HG03025 (cell line): Measurements from ENCODE around the gene ZNF184.

Experiments
- ATAC-seq: cut with Tn5 transposase; IDR thresholded peaks from one replicate; pipeline ENCODE4 v1.9.1; 2021; ENCODE audit warnings: mild to moderate bottlenecking, moderate library complexity; ENCODE audit not compliant: unreplicated experiment, low FRiP score

The ZNF184 gene

DNA sequence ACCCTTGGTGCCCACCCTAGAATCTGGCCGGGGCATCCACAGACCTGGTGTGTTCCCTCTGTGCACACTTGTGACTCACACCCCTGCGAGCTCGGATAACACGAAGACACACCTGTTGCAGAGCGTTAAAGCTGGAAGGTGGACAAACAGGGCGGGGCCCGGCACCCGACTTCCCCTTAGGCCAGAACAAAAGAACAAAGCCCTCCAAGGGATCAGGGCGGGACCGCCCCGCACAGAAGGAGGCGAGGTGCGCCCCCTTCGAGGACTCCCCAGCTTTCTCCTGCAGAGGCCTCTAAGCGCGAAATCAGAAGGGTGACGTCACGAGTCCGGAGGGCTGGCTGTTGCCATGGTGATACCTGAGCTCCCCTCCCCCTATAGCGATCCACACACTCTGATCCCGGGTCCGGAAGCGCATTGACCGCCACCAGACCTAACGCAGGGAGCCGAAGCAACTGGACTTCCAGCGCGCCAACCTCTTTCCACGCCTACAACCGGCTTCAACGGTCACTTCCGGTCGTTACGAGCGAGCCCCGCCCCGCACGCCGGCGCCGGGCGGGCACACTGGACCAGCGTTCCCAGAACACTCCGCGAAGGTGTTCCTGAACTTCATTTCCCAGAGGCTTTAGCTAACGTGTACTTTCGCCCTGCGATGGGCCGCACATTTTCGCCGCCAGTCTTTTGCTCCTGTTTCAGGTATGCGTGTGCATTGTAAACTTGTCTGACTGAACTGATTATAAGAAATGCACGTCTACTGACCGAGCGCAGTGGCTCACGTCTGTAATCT, at the start of gene ZNF184:
Gene ZNF184, minus strand, starts transcription at position 489 of the 784 bp plus-strand sequence. CDS start 811 bp downstream, outside the sequence.
- ATAC-seq: peak; percentile 82

DNA sequence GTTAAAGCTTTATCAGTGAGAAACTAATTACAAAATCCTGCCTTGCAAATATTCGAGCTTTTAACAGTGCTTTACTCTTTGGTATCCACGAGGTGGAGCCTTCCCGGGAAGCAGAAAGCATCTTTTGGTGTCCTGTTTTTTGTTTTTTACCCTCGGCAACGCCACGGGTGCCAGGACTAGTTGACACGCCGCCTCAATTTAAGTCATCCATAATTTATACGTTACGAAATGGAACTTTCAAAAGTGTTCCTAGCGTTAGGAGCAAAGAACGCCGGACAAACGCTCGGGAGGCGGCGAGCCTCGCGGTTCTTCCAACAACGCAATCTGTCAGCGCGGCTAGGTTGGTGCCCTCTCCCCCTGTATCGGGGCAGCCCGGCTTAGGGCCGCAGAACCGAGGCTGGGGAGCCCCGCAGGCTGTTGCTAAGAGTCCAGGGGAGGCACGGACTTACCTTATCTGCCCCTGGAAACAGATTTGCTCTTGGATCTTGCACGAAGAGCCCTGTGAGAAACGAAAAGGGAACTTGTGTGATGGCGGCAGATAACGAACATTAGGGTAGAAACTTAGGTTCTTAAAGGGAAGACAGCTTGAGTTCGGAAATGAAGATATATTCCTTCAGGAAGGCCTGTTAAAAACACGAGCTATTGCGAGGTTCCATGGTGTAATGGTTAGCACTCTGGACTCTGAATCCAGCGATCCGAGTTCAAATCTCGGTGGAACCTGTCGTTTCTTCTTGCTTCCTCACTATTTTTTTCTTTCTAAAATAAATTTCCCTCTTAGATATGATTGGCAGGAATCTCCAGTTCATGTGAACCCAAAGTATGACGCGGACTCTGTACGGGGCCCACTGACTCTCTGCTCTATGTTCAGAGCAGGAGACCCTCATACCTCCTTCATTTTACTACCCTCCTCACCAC, 46.2 kb upstream of the ZNF184 start:
- peak; percentile 65 for ATAC-seq

DNA sequence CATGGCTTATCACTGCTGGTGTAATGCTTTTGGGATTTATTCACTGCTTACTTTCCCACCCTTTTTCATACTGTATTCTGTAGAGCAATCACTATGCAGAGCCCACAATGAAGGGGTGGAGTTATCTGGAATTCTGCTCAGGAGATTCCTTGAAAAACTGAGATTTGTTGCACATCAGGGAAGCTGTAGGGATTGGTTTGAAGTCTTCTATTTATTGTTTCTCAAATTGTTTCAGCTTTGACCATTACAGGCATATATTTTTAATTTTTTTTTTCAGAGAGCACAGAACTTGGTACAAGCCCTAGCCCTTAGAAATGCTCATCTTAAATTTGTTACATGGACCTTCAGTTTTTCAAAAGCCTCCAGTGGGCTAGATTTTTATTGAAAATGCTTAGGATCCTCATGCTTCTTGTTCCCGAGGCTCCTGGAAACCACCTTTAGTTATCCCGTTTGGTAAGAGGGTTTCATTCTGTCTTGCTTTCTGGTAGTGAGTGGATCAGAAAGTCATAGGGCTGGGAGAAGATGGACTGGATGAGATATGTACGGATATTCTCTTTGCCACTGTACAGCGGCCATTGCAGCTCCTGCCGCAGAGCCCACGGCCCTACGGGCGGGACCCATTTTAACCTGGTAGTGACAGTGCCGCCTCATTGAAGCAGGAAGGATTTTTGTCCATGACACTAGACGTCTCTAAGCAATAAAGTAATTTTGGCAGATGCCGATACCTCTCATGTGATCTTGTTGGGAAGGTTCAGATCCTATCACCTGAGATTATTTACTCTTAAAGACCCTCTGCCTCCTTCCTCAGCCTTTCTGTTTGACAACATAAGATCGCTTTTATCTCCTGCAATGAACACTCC, 45.3 kb upstream of the ZNF184 start:
- ATAC-seq: no peak

DNA sequence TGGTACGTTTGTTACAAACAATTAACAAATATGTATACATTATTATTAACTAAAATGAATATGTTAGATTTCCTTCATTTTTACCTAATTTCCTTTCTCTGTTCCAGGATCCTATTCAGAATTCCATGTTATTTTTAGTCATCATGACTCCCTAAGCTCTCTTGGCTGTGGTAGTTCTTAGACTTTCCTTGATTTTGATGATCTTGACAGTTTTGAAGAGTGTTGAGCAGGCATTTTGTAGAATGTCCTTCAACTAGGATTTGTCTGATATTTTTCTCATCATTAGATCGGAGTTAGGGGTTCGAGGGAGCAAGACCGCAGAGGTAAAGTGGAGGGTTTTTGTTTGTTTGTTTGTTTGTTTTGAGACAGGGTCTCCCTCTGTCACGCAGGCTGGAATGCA, 44.3 kb upstream of the ZNF184 start:
- no peak for ATAC-seq

DNA sequence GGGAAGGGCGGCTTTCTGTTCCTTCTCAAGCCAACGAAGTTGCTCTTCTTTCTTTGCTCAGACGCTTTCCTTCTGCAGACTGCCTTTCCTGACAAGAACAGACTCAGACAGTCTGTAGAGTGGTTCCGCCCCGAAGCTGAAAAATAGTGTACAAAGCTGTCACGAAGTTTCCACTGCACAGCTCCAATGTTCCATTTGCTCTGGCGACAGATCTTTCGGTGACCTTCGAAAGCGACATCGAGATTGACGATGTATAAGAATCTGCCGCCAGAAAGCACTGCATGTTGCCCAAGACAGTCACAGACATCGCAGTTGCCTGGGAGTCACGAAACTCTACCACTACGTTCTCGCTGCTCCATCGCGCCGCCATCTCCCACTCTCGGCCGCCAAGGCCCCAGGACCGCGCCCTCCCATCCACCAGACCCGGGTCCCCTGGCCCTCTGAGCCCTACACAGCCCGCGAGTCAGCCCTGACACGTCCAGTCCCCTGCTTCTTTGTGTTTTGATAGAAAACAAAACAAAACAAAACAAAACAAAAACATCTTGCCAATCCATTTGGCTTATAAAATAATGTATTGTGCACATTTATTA, 42.1 kb upstream of the ZNF184 start:
- no peak for ATAC-seq

DNA sequence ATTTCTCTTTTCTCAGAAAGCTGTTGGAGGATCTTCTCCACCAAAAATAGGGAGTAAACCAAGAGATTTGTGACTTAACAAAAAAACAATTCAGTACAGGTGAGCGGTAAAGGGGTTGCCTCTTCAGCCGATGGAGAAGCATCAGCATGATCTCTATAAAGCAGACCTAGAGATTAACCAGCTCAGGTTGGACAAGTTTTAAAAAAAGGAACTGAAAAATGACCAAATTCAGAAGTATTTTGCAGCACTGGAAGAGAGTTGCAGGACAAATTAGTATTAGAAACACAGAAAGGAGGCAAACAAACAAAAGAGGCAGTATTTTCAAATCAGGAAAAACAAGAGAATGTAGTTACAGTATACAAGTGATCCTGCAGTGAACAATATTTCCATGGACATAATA, 39.6 kb upstream of the ZNF184 start:
- no peak for ATAC-seq

DNA sequence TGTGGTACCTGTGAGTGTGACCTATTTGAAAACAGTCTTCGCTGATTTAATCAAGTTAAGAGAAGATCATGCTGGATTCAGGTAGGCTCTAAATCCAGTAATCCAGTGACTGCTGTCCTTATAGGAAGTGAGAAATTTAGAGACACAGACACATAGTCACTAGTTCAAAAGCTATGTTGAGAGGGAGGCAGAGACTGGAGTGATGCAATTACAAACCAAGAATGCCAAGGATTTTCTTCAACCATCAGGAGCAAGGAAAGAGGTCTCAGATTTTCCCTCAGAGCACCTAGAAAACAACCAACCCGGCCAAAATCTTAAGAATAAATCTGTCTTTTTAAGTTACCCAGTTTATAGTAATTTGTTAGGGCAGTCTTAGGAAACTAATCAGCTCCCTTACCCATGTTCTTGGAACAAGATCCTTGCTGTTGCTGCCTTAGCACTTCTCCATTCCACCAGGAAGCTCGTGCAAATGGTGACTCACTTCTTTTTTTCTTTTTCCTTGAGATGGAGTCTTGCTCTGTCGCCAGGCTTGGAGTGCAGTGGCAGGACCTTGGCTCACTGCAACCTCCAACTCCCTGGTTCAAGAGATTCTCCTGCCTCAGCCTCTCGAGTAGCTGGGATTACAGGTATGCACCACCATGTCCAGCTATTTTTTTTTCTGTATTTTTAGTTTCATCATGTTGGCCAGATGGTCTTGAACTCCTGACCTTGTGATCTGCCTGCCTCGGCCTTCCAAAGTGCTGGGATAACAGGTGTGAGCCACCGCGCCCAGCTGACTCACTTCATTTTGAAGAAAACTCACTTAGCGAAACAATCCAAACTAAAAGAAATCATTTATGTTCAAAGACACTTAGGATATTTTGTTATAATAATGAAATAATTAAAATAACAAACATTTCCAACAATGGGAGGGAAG, 34.4 kb upstream of the ZNF184 start:
- no peak for ATAC-seq

DNA sequence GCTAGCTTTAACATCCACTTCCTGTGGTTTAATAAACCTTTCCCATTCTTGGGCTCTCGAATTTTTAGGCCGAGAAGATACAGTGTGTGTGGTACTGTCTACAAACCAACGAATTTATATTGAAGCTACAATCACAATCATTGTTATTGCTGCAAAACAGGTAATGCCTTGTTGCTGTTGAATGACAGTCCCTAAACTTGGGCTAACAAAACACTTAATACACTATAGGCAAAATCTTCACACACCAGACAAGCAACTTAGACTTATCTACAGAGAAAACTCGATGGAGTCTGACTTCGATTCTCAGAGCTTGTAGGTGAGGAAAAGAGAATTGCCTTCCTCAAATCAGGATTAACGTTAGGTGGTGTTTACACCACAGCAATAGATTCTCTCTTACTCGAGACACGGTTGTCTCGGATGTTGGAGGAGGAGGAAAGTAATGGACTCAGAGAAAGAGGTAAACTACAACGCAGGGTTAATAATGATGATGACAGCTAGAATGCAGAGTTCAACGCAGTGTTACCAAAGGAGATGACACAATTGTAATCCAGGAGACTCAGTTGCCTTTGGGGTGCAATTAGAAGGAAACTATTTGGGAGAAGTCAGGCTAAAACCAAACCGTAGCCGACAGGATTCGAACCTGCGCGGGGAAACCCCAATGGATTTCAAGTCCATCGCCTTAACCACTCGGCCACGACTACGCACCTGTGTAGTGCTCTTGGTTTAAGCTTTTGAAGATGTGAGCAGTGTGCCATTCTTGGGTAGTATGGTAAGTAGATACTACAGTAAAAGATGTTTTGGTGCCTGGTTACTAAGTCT, 32.5 kb upstream of the ZNF184 start:
- no peak for ATAC-seq

DNA sequence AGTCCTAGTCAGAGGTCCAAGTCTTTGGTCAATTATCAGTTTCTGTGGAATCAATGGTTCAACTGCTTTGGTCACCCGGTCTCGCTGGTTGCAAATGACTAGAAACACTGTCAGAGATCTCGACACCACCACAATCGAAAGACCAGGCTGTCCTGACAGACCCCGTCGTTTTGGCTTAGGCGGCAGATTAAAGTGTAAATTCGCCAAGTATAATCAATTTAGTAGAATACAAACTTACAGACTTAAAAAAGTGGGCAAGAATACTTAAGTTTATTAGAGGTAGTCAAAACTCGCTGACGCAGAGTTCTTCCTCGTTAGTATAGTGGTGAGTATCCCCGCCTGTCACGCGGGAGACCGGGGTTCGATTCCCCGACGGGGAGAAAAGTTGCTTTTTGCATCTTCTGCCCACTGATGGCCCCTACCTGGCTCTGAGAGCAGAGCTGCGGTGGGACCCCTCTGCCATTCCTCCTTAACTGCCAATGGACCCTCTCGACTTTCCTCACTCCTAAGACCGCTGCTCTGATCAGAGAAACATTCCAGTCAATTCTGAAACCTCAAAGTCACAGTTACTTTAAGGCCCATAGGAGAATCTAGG, 30.6 kb upstream of the ZNF184 start:
- ATAC-seq: no peak

DNA sequence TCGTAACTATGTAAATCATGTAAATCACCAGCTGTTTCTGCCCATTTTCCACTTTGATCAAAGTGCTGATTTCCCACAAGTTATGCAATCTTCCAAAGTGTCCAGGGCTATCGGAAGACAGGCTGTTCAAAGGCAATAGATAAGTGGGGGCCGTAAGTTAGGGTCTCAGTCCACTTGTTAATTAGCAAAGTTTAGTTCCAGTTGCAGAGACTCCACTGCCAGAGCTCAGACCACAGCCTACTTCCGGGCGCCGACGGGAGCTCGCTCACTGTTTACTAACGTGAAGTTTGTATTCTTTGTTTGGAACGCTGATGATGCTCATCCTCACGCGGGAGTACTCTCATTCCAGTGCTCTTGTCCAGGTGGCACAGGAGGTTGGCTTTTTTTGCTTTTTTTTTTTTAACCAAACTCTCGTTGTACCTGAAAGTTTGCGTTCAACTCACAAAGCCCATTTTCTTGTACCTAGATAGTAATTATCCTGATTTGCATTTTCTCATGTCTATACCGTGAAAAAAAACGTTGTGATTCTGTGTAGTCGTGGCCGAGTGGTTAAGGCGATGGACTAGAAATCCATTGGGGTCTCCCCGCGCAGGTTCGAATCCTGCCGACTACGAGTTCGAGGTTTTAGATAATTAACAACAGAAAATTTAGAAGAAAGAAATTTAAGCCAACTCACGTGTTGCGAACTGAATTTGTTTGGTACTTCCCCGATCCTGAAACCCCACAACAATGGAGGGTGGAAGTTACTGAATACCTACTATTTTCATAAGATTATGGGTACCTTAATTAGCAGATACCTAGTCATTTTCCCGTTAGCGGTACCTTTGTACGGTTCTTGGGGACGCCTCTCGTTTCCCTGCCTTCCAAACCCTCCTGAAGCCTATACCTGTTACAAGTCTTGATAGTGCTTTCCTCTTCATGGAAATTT, 29.9 kb upstream of the ZNF184 start:
- ATAC-seq: no peak

DNA sequence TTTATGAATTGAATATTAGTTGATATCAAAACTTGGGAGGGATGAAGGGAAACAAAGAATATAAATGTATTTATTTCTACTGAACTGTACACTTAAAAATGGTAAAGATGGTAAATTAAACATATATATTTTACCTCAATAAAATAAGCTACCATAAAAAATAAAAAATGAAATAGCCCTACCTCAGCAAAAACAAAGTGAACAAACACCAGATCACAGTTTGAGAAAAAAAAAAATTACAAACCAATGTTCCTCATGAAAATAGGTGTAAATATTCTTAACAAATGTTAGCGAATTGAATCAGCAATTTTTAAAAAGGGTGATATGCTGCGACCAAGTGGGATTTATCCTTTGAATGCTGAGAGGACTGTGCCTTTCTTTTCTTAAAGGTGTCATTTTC, 28.3 kb upstream of the ZNF184 start:
- ATAC-seq: no peak

DNA sequence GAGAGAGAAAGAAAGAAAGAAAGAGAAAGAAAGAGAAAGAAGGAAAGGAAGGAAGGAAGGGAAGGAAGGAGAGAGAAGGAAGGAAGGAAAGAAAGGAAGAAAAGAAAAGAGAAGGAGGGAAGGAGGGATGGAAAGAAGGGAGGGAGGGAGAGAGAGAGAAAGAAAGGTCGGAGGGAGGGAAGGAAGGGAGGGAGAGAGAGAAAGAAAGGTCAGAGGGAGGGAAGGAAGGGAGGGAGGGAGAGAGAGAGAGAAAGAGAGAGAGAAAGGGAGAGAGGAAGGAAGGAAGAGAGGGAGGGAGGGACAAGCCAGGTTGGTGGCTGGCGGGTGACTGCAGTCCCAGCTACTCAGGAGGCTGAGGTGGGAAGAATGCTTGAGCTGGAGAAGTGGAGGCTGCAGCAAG, 27.3 kb upstream of the ZNF184 start:
- ATAC-seq: no peak

DNA sequence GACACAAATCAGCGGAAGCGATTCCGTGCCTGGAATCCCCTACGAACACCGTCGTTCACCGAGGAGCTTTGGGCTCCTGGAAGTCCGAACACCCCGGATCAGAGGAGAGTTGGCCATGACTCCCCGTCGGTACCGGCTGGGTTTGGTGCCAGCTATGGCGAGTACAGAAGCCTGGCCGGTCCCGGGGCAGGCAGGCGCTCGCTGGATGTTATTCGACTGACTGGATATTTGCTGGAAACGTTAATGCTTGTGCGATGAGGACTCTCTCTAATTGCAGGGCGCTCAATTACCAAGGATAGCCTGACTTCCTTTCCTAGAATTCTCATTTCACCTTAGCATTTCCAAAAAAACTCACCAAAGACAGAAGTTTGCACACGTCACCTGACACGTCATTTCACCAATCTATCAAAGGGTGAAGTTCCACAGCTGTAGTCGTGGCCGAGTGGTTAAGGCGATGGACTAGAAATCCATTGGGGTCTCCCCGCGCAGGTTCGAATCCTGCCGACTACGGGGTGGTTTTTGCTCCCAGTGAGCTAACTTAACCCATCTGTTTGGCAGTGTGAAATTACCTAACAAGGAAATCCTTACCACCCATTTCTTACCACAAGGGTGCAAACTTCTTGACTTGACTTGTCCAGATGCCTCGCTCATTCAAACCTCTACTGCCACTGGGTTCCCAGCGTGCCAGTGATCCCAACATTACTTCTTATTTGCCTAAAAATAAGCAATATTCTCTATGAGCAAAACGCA, 22.7 kb upstream of the ZNF184 start:
- ATAC-seq: no peak

DNA sequence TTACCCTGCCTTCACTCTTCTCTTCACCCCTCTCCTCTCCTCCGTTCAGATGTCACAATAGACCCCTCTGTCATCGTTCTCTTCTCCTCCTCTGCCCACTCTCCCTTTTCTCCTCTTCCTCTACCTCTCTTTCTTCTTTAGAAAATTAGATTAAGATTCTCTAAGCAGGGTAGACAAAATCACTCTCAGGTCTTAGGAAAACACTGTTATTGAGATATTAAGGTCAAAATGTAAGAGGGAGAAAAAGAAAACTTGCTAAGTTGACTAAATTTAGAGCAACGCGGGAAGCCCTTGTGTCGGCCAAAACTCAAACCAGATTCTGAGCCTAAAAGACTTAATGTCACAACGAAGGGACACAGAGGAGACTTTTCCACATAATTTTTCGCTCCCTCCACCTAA, 22.1 kb upstream of the ZNF184 start:
- ATAC-seq: no peak

DNA sequence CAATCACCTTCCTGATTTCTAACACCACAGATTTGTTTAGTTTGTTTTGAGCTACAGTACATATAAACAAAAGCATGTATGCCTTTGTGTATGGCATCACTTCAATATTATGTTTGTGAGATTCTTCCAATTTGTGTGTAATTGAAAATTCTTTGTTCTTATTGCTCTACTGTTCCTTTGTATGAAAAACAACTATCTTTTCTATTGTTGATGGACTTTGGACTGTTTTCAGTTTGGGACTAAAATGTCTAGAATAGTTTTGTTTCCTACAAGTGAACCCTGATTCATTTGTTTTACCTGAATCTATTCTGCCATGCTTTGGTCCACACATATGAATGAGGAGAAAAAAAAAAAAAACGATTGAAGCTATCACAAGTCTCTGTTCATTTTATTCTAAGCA, 21.2 kb upstream of the ZNF184 start:
- no peak for ATAC-seq

DNA sequence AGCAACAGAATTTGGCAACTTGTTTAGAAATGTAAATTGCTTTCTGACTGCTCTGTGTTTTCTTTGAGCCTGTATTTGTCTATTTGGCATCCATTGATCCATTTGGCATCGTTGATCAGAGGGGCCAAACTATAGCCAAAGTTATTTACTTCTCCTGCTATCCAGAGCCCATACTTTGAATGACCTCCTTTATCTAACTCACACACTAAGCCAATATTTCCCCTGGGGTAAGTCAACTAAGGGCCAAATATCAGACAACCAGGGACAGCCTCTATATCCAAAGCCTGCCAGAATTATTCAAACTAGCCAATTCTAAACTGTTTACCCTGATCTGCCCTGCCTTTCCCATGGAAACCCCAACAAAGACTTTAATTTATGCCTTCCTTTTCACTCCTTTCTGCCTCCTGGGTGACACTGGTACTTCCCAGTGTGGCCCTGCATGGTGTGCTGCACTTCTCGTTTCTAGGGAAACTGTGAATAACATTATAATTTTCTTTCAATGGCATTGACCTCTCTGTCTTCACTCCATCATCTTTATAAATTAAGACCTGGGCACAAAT, 19.8 kb upstream of the ZNF184 start:
- ATAC-seq: no peak
